DMS53 treated with DMSO at 0.1 percent for 48 hours (cell line): Measurements from ENCODE around the gene CFAP61.
"Not testable (repeated sequence)": the region's sequence is repeated elsewhere in the genome, so short reads cannot be mapped to it uniquely, and the experiment has no call there.

Experiments used
- DNase-seq: peaks from one replicate; lab custom pipeline; 2025; ENCODE audit not compliant: unreplicated experiment; lab: John Stamatoyannopoulos, UW

The CFAP61 gene

GRCh38 chr20:20206788-20207187 lies 154.5 kb downstream of the CFAP61 start:
- DNase-seq = no peak

- DNase-seq = no peak
Observed at GRCh38 chr20:20207291-20207690, 155.0 kb downstream of the CFAP61 start.

- no peak for DNase-seq
Observed at GRCh38 chr20:20207872-20208271, 155.5 kb downstream of the CFAP61 start.

GRCh38 chr20:20209684-20210083 lies 157.4 kb downstream of the CFAP61 start:
- DNase-seq = no peak

- DNase-seq = no peak
Observed at GRCh38 chr20:20210327-20210726, 158.0 kb downstream of the CFAP61 start.

- no peak for DNase-seq
Observed at GRCh38 chr20:20210943-20211273, 158.6 kb downstream of the CFAP61 start.

GRCh38 chr20:20211274-20211987 lies 159.1 kb downstream of the CFAP61 start:
- no peak for DNase-seq

GRCh38 chr20:20211988-20212518 lies 159.7 kb downstream of the CFAP61 start:
- no peak for DNase-seq

- DNase-seq = peak; percentile 33
Observed at GRCh38 chr20:20212675-20213096, 160.4 kb downstream of the CFAP61 start.

- no peak for DNase-seq
Observed at GRCh38 chr20:20213526-20214121, 161.3 kb downstream of the CFAP61 start.

GRCh38 chr20:20214757-20215275 lies 162.5 kb downstream of the CFAP61 start:
- DNase-seq = peak; percentile 58

GRCh38 chr20:20215976-20216727 lies 163.8 kb downstream of the CFAP61 start:
- DNase-seq = peak; percentile 68

- DNase-seq = no peak
Observed at GRCh38 chr20:20216941-20217340, 164.6 kb downstream of the CFAP61 start.

GRCh38 chr20:20217621-20218020 lies 165.3 kb downstream of the CFAP61 start:
- no peak for DNase-seq

GRCh38 chr20:20218106-20218505 lies 165.8 kb downstream of the CFAP61 start:
- DNase-seq = not testable (repeated sequence)

- no peak for DNase-seq
Observed at GRCh38 chr20:20219016-20219415, 166.7 kb downstream of the CFAP61 start.

- no peak for DNase-seq
Observed at GRCh38 chr20:20220134-20220533, 167.8 kb downstream of the CFAP61 start.

GRCh38 chr20:20223981-20224380 lies 171.6 kb downstream of the CFAP61 start:
- DNase-seq = no peak

- no peak for DNase-seq
Observed at GRCh38 chr20:20224806-20225205, 172.5 kb downstream of the CFAP61 start.

- DNase-seq = peak; percentile 87
Observed at GRCh38 chr20:20225325-20226043, 173.2 kb downstream of the CFAP61 start.

GRCh38 chr20:20226554-20226953 lies 174.2 kb downstream of the CFAP61 start:
- no peak for DNase-seq
